ENCODE data around the gene ATP6V1F.

Gene ATP6V1F

DNA sequence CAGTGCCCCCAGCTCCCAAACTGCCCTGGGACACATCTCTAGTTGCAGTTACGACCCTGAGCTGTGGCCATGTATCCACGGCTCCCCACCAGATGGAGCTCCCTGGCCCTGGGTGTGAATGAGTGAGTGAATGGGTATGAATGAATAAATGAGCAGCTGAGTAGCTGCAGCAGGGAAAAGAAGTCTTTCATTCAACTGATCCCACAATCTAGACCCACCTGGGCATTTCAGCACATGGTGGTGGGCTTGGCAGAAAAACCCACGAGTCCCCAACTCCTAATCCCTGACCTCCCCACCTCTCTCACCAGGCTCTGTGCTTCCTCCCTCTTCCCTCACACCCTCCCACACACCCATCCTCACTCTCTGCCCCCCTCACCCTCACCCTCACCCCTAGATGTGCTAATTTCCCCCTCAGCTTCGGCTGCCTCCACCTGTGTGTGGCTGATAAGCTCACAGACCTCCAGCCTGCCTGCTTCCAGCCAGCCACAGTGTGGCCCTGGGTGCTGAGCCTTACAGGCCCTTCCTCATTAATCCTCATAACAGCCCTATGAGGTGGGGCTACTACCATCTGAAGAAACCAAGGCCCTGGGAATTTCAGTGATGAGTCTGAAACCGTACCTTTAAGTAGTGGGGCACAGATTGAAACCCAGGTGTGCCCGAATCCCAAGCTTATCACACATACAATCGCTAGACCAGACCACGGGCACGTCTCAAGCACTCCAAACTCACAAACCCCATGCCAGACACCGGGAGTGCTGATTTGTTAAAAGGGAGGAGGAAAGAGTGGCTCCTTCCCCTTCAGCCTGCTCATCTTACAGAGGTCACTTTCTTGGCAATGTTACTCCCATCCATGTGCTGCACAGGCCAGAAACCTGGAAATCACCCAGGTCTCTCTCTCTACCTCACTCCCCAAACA lies 2.2 kb upstream of the ATP6V1F start:
- H3K27ac ChIP-seq: peak overlapping the region; percentile 47
- TF ChIP-seq, protein P1, sequence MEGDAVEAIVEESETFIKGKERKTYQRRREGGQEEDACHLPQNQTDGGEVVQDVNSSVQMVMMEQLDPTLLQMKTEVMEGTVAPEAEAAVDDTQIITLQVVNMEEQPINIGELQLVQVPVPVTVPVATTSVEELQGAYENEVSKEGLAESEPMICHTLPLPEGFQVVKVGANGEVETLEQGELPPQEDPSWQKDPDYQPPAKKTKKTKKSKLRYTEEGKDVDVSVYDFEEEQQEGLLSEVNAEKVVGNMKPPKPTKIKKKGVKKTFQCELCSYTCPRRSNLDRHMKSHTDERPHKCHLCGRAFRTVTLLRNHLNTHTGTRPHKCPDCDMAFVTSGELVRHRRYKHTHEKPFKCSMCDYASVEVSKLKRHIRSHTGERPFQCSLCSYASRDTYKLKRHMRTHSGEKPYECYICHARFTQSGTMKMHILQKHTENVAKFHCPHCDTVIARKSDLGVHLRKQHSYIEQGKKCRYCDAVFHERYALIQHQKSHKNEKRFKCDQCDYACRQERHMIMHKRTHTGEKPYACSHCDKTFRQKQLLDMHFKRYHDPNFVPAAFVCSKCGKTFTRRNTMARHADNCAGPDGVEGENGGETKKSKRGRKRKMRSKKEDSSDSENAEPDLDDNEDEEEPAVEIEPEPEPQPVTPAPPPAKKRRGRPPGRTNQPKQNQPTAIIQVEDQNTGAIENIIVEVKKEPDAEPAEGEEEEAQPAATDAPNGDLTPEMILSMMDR (conservative IDR thresholded peaks at IDR 0.05): no peak
- TF ChIP-seq ZFX (IDR thresholded peaks at IDR 0.05): 0 out of 2 replicates have a peak, but pooled peaks have one; percentile 41

DNA sequence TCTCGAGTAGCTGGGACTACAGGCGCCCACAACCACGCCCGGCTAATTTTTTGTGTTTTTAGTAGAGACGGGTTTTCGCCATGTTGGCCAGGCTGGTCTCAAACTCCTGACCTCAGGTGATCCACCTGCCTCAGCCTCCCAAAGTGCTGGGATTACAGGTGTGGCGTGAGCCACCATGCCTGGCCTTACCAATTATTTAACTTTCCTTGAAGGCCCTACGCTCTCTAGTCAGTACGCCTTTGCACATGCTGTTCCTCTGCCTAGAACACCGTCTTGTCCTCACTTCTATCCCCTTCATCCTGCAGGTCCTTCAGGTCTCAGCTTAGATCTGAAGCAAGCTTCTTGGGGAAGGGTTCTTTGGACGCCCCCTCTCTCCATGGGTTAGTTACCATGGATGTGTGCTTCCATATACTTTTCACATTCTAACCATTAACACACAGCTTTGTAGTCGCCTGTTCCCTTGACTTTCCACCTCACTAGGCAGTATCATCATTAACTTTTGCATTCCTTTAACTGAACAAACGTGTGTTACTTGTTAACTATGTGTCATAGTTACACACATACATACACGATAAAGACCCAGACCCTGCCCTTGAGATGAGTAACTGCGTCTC lies 592 bp upstream of the ATP6V1F start:
- H3K27ac ChIP-seq: peak overlapping the region; percentile 90
- TF ChIP-seq, protein P1 (conservative IDR thresholded peaks at IDR 0.05): no peak
- no peak for TF ChIP-seq ZFX (IDR thresholded peaks at IDR 0.05)

DNA sequence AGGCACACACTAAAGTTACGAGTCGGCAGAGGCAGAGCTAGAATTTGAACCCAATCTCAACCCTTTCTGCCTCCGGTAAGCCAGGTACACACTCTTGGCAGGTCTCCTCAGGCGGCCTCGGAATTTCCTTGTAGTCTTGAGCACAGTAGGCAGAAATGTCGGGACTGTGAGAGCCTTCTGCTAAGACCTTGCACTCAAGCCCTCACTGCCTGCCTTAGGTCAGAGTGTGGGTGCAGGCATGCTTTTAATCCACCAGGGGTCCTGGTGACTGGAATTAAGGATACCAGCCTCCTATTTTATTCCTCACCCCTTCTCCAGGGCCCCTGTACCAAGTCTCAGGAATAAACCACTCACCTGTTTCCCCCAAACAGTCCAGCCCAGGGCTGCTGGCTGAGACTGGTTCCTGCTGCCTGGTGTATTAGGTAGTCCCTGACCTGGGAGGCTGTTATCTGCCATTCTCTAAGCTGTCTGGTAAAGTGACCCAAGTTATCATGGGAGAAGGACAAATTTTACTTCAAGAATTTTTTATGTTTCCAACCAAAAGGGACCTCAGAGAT lies 855 bp downstream of the ATP6V1F start:
- no peak for TF ChIP-seq ZFX (IDR thresholded peaks at IDR 0.05)
- TF ChIP-seq, protein P1 (conservative IDR thresholded peaks at IDR 0.05): peak; percentile 73
- H3K27ac ChIP-seq: peak overlapping the region; percentile 90

DNA sequence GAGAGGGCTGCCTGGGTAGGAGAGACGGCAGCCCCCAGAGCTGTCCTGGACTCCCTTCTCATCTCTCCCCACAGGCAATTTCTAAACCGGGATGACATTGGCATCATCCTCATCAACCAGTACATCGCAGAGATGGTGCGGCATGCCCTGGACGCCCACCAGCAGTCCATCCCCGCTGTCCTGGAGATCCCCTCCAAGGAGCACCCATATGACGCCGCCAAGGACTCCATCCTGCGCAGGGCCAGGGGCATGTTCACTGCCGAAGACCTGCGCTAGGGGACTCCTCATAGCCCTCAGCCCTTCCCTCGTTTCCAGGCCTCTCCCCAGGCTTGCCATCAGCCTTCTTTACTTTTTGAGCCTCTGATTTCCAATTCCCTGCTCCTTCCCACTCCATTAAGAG lies 2.6 kb downstream of the ATP6V1F start:
- no peak for TF ChIP-seq ZFX (IDR thresholded peaks at IDR 0.05)
- TF ChIP-seq, protein P1 (conservative IDR thresholded peaks at IDR 0.05): no peak
- H3K27ac ChIP-seq: no peak overlapping the region

DNA sequence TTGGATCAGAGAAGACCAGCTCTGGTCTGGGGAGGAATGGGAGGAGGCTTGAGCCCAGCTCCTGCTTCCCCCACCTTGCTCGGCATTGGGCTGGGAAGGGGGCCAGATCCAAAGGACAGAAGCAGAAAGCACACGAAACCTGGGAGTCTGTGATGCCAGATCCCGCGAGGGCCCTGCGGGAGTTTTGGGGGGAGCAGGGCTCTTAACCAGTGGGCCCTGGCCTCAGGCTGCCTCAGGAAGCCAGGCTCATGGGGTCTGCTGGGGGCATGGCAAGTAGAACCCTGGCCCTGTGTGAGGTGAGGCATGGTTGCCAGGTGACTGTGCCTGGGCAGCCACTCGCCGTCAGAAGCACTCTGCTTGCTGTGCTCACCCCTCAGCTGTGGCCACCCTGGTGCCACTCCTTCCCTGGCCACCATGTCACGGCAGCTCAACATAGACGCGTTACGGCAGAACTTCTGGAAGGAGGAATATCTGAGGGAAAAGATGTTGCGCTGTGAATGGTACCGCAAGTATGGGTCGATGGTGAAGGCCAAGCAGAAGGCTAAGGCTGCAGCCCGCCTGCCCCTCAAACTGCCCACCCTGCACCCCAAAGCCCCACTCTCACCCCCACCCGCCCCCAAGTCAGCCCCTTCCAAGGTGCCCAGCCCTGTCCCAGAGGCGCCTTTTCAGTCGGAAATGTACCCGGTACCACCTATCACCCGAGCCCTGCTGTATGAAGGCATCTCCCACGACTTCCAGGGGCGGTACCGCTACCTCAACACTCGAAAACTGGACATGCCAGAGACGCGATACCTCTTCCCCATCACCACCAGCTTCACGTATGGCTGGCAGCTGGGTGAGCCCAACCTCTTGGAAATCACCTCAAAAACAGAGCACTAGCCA lies 3.6 kb downstream of the ATP6V1F start:
- no peak overlapping the region for H3K27ac ChIP-seq
- TF ChIP-seq ZFX (IDR thresholded peaks at IDR 0.05): no peak
- TF ChIP-seq, protein P1 (conservative IDR thresholded peaks at IDR 0.05): no peak

DNA sequence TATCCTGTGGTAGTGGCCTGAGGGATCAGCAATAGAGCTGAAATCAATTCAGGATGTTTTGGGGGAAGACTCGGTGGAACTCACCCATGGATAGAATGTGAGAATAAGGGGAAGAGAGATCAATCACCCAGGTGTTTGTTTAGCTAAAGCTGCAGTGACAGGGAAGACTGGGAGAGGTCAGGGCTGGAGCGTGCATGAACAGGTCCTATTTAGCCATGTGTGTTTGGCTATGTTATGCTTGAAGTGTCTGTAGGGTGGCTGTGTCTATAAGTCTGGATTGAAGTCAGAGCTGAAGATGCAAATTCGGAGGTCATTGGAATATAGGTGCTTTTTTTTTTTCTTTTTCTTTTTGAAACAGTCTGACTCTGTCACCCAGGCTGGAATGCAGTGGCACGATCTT lies 4.6 kb downstream of the ATP6V1F start:
- TF ChIP-seq, protein P1 (conservative IDR thresholded peaks at IDR 0.05): no peak
- no peak for TF ChIP-seq ZFX (IDR thresholded peaks at IDR 0.05)
- H3K27ac ChIP-seq: no peak overlapping the region
